MG63 (cell line): ENCODE results near the gene DMP1. TPM values are rescaled to one million over a fixed set of nuclear protein-coding genes. Genes with fewer than 3 reads are reported as not detected.
A peak's percentile ranks its signal among the peaks of the same experiment; 100 is the strongest.

Source experiments
- DNase-seq: peaks from one replicate; pipeline ENCODE4 v3.0.0-alpha.2; 2020
- H3K27me3 ChIP-seq: fragments of 250-450 bp; sonication (Bioruptor Pico); 2 replicates; pipeline ENCODE4 v1.5.1; 2020; ENCODE audit warnings: mild to moderate bottlenecking, moderate library complexity
- H3K36me3 ChIP-seq: fragments of 250-450 bp; sonication (Bioruptor Pico); 2 replicates; pipeline ENCODE4 v1.5.1; 2020; ENCODE audit warnings: mild to moderate bottlenecking, moderate library complexity
- H3K4me3 ChIP-seq: fragments of 250-450 bp; sonication (Bioruptor Pico); 2 replicates; pipeline ENCODE4 v1.5.1; 2020; ENCODE audit warnings: mild to moderate bottlenecking, moderate library complexity
- H3K9me3 ChIP-seq: fragments of 250-450 bp; sonication (Bioruptor Pico); 2 replicates; pipeline ENCODE4 v1.5.1; 2020; ENCODE audit warnings: mild to moderate bottlenecking, moderate library complexity
- total RNA-seq: library from RNA; depleted of rRNA; stranded (reverse); fragments of >200 nt; shearing (Covaris generic); gene quantifications from 2 replicates; pipeline ENCODE4 v1.2.3, GENCODE V29; 2014; ENCODE audit warnings: low replicate concordance; rRNA removed

Gene DMP1
- not detected in 2 replicates for total RNA-seq

- no peak for DNase-seq
- no peaks in the 10 kb centered on the region for H3K9me3 ChIP-seq
- no peaks in the 10 kb centered on the region for H3K27me3 ChIP-seq
- H3K36me3 ChIP-seq, result no peaks in the 10 kb centered on the region
- H3K4me3 ChIP-seq, result no peak within 1 kb of the TSS
These were observed at the start of gene DMP1 for GRCh38 chr4:87649980-87650379. Gene DMP1 (plus strand): TSS chr4:87650280. CDS start chr4:87656493, 6,213 bp downstream.

- DNase-seq, result no peak
- Histone ChIP-seq H3K4me3 (no peak overlapping the region), H3K9me3 (no peaks in the 10 kb centered on the region), H3K27me3 (no peaks in the 10 kb centered on the region), H3K36me3 (no peaks in the 10 kb centered on the region)
These were observed 48.7 kb upstream of the DMP1 start for GRCh38 chr4:87601361-87601760.

GRCh38 chr4:87608229-87608628, 41.9 kb upstream of the DMP1 start, which contains the start of gene DSPP:
Gene DSPP (plus strand): TSS chr4:87608529. CDS start chr4:87610909, 2,380 bp downstream.
- no peak within 1 kb of the TSS for H3K4me3 ChIP-seq
- no peaks in the 10 kb centered on the region; the same call in 1 of the 2 replicates for H3K27me3 ChIP-seq
- DNase-seq, result no peak
- no peaks in the 10 kb centered on the region for H3K9me3 ChIP-seq
- no peaks in the 10 kb centered on the region for H3K36me3 ChIP-seq

- DNase-seq, result no peak
- Histone ChIP-seq H3K9me3 (no peaks in the 10 kb centered on the region), H3K36me3 (no peaks in the 10 kb centered on the region), H3K27me3 (peaks cover 2% of the 10 kb centered on the region), H3K4me3 (no peak overlapping the region)
These were observed 35.7 kb upstream of the DMP1 start for GRCh38 chr4:87614292-87614890.

- H3K36me3 ChIP-seq, result no peaks in the 10 kb centered on the region
- no peak overlapping the region for H3K4me3 ChIP-seq
- peaks cover 3% of the 10 kb centered on the region for H3K27me3 ChIP-seq
- no peaks in the 10 kb centered on the region for H3K9me3 ChIP-seq
- DNase-seq, result no peak
These were observed 33.8 kb upstream of the DMP1 start for GRCh38 chr4:87616268-87616667.

- no peak overlapping the region for H3K4me3 ChIP-seq
- no peak for DNase-seq
- peaks cover 3% of the 10 kb centered on the region for H3K27me3 ChIP-seq
- H3K36me3 ChIP-seq, result no peaks in the 10 kb centered on the region
- no peaks in the 10 kb centered on the region for H3K9me3 ChIP-seq
These were observed 30.0 kb upstream of the DMP1 start for GRCh38 chr4:87620086-87620485.

GRCh38 chr4:87620491-87620890, 29.6 kb upstream of the DMP1 start:
- Histone ChIP-seq H3K4me3 (no peak overlapping the region), H3K9me3 (no peaks in the 10 kb centered on the region)

GRCh38 chr4:87622303-87622702, 27.8 kb upstream of the DMP1 start:
- H3K4me3 ChIP-seq, result no peak overlapping the region
- DNase-seq, result no peak
- no peaks in the 10 kb centered on the region for H3K9me3 ChIP-seq
- H3K27me3 ChIP-seq, result peaks cover 3% of the 10 kb centered on the region
- no peaks in the 10 kb centered on the region for H3K36me3 ChIP-seq

More at GRCh38 chr4:87620491-87620890, 29.6 kb upstream of the DMP1 start:
- no peak for DNase-seq
- Histone ChIP-seq H3K27me3 (peaks cover 3% of the 10 kb centered on the region), H3K36me3 (no peaks in the 10 kb centered on the region)

- no peak for DNase-seq
- H3K4me3 ChIP-seq, result no peak overlapping the region
- H3K9me3 ChIP-seq, result no peaks in the 10 kb centered on the region
- H3K27me3 ChIP-seq, result no peaks in the 10 kb centered on the region
- no peaks in the 10 kb centered on the region for H3K36me3 ChIP-seq
These were observed 25.4 kb upstream of the DMP1 start for GRCh38 chr4:87624698-87625097.

- Histone ChIP-seq H3K9me3 (no peaks in the 10 kb centered on the region), H3K27me3 (no peaks in the 10 kb centered on the region), H3K36me3 (no peaks in the 10 kb centered on the region), H3K4me3 (no peak overlapping the region)
- DNase-seq, result no peak
These were observed 18.4 kb upstream of the DMP1 start for GRCh38 chr4:87631668-87632067.

- H3K4me3 ChIP-seq, result no peak overlapping the region
- H3K9me3 ChIP-seq, result no peaks in the 10 kb centered on the region
- H3K27me3 ChIP-seq, result no peaks in the 10 kb centered on the region
- no peaks in the 10 kb centered on the region for H3K36me3 ChIP-seq
- no peak for DNase-seq
These were observed 17.6 kb upstream of the DMP1 start for GRCh38 chr4:87632469-87632868.

GRCh38 chr4:87633243-87633642, 16.8 kb upstream of the DMP1 start:
- peak; percentile 4 for DNase-seq
- Histone ChIP-seq H3K9me3 (no peaks in the 10 kb centered on the region), H3K4me3 (no peak overlapping the region), H3K36me3 (no peaks in the 10 kb centered on the region), H3K27me3 (no peaks in the 10 kb centered on the region)

- Histone ChIP-seq H3K27me3 (no peaks in the 10 kb centered on the region), H3K9me3 (no peaks in the 10 kb centered on the region), H3K4me3 (no peak overlapping the region), H3K36me3 (no peaks in the 10 kb centered on the region)
- DNase-seq, result no peak
These were observed 5.8 kb upstream of the DMP1 start for GRCh38 chr4:87644286-87644685.

GRCh38 chr4:87650938-87651337, 858 bp downstream of the DMP1 start:
- no peaks in the 10 kb centered on the region for H3K36me3 ChIP-seq
- H3K9me3 ChIP-seq, result no peaks in the 10 kb centered on the region
- no peaks in the 10 kb centered on the region for H3K27me3 ChIP-seq
- no peak overlapping the region for H3K4me3 ChIP-seq
- DNase-seq, result no peak

- H3K36me3 ChIP-seq, result no peaks in the 10 kb centered on the region
- no peak for DNase-seq
- no peaks in the 10 kb centered on the region for H3K9me3 ChIP-seq
- H3K4me3 ChIP-seq, result no peak overlapping the region
- H3K27me3 ChIP-seq, result no peaks in the 10 kb centered on the region
These were observed 1.9 kb downstream of the DMP1 start for GRCh38 chr4:87651941-87652340.

GRCh38 chr4:87654487-87655044, 4.5 kb downstream of the DMP1 start:
- Histone ChIP-seq H3K9me3 (no peaks in the 10 kb centered on the region), H3K36me3 (no peaks in the 10 kb centered on the region), H3K4me3 (no peak overlapping the region), H3K27me3 (no peaks in the 10 kb centered on the region)
- no peak for DNase-seq

GRCh38 chr4:87657525-87657924, 7.4 kb downstream of the DMP1 start:
- Histone ChIP-seq H3K36me3 (no peaks in the 10 kb centered on the region), H3K27me3 (no peaks in the 10 kb centered on the region), H3K4me3 (no peak overlapping the region), H3K9me3 (no peaks in the 10 kb centered on the region)
- no peak for DNase-seq

GRCh38 chr4:87659247-87659931, 9.3 kb downstream of the DMP1 start:
- no peak overlapping the region for H3K4me3 ChIP-seq
- no peaks in the 10 kb centered on the region for H3K27me3 ChIP-seq
- no peak for DNase-seq

More at GRCh38 chr4:87659247-87659931, 9.3 kb downstream of the DMP1 start:
- H3K9me3 ChIP-seq, result no peaks in the 10 kb centered on the region
- no peaks in the 10 kb centered on the region for H3K36me3 ChIP-seq
